Stimulated activated CD8-positive, alpha-beta memory T cell treated with anti-CD3 and anti-CD28 coated beads, Interleukin-12 subunit alpha, Interleukin-12 subunit beta, amount 100 ng/mL, for 1 hour (primary cell): Measurements from ENCODE around the gene PTCSC3.
"Not testable (repeated sequence)": the region's sequence is repeated elsewhere in the genome, so short reads cannot be mapped to it uniquely, and the experiment has no call there.

Experiments used
- DNase-seq: peaks from one replicate; pipeline ENCODE4 v3.0.0-alpha.2; 2020; ENCODE audit warnings: low read depth

The PTCSC3 gene

DNA sequence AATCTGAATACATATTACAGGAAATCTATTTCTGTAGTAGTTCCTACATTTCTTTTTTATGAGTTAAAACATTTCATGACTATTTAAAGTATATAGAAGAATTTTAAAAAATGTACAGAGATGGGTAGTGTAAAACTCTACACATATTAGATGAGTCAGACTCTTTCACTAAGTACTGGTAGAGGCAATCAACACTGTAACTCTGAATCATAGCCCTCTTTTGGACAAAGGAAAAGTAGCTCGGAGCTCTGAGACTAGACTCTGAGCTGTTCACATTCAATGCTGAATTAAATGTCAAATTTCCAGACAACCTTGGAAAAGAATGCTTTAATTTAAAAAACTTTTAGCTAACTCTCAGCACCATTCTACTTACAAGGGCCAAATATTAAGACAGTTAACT is 3.4 kb downstream of the PTCSC3 start:
- no peak for DNase-seq

DNA sequence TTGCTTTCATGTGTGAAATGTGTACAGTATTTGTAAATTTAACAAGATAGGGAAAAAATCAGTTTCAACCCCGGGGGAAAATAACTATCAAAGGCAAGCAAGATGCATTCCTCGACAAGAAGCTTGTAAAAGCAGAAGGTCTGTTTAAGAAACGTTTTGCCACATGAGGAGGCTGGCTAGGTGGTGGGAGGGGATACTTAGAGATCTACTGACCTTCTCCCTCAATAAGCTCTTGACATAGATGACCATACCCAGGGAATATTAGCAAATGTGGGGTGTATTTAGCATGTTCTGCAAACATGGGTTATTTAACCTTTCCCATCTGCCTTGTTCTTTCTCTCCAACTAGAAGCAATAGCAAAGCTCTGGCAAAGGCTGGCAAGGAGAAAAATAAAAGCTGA is 4.9 kb downstream of the PTCSC3 start:
- no peak for DNase-seq

DNA sequence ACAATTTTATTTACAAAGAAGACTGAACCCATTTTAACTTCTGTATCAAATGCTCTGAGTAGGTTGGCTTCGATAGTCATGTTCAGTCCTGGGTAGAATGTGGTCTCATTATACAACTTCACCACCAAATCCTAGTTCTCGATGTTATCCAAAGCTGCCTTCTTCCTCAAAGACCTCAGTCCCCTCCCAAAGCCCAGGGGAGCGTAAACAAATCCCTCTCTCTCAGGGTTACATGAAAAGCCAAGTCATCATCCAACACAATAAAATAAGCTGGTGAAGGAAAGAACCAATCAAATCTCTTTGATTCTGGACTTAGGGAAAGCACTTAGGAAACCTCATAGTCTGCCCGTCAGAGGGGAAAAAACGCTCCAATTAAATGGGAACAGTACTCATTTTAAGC is 9.1 kb downstream of the PTCSC3 start:
- DNase-seq, result no peak

DNA sequence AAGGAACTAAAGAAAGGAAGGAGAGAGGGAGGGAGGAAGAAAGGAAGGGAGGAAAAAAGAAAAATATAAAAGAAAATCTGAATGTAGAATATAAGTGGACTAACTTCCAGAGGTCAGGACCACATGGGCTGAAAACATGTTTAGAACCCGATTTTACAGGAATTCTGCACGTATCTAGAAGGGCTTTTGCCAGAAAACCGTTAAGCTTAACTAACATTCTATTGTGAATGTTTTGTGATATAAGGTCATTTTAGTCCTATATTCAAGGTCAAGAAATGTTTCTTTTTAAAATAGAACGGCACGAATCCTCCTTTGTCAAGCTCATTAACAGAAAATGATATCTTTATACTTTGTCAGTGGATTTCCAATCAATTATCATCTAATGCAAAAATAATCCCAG is 13.1 kb downstream of the PTCSC3 start:
- no peak for DNase-seq

DNA sequence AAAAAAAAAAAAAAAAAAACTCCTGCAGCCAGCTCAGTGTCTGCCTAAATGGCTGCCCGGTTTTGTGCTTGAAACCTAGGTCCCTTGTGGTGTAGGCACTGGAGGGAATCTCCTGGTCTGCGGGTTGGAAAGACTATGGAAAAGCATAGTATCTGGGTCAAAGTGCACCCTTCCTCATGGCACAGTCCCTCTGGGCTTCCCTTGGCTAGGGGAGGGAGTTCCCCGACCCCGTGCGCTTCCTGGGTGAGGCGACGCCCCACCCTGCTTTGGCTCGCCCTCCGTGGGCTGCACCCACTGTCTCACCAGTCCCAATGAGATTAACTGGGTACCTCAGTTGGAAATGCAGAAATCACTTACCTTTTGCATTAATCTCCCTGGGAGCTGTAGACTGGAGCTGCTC is 14.3 kb downstream of the PTCSC3 start:
- DNase-seq, result no peak

DNA sequence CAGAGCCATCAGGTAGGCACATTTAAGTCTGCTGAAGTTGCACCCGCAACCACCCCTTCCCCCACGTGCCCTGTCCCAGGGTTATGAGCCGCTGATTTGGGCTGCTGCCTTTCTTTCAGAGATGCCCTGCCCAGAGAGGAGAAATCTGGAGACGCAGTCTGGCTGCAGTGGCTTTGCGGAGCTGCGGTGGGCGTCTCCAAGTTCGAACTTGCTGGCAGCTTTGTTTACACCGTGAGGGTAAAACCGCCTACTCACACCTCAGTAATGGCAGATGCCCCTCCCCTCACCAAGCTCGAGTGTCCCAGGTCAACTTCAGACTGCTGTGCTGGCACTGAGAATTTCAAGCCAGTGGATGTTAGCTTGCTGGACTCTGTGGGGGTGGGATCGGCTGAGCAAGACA is 14.7 kb downstream of the PTCSC3 start:
- DNase-seq, result no peak

DNA sequence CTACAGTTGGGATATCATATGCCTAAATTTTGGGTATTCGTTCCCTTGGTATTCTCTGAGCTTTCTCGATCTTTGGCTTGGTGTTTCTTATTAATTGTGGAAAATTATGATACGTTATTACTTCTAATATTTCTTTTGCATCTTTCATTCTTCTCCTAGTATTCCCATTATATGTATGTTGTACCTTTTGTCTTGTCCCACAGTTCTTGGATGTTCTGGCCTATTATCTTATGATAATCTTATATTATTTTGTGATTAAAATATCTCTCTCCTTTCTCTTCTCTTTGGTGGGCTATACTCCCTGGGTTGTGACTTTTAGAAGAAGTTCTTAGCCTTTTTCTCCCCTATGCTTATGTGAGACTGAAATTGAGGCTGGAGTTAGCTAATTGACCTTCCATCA is 25.2 kb downstream of the PTCSC3 start:
- DNase-seq, result no peak

DNA sequence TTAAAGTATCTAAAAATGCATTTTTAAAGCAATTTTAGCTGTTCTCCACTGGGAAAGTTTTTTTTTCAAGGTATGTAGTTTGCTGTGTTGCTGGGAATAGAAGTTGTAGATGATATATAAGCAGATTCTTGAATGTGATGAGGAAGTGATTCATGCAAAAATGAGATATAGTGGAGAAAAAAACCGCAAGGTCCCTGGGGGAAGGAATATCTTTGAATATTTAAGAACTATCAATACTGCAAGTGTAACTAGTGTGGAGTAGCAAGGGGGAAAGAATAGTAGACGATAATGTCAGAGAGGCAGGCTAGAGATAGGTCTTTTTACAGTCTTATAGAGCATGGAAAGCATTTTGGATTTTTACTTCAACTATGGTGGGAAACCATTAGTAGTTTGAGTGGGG is 42.5 kb downstream of the PTCSC3 start:
- DNase-seq, result no peak

DNA sequence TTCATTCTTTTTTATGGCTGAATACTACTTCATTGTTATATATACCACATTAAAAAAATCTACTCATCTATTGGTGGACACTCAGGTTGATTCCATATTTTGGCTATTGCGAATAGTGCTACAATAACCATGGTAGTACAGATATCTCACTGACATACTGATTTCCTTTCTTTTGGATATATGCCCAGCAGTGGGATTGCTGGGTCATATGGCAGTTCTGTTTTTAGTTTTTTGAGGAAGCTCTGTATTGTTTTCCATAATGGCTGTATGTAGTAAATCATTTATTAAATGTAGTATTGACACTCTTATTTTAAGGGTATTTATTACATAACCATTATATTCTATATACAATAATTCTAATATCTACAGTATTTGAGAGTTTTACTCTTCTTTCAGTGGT is 43.7 kb downstream of the PTCSC3 start:
- DNase-seq, result no peak

DNA sequence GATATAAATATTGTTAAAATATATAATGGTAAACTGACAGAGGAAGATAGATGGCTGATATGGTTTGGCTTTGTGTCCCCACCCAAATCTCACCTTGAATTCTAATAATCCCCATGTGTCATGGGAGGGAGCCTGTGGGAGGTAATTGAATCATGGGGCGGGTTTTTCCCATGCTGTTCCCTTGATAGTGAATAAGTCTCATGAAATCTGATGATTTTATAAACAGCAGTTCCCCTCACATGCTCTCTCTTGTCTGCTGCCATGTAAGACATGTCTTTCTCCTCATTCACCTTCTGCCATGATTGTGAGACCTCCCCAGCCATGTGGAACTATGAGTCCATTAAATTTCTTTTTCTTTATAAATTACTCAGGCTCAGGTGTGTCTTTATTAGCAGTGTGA is 46.3 kb downstream of the PTCSC3 start:
- no peak for DNase-seq

DNA sequence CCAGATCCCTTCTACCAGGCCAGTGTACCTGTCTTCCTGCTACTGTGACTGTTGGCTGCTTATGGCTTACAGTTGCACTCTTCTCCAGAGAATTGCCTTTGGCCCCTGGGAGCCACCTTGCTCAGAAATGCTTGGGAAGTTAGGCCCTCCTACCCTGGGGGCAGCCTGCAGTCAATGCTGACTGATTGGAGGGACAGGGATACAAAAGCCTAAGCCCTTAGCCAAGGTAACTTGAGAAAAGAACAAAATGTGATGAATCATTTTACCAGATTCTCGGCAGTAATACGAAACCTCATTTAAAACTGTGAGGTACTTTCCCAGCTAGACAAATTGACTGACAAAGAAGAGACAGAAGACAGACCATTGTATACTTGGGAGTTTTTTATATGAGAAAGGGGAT is 47.3 kb downstream of the PTCSC3 start:
- no peak for DNase-seq

DNA sequence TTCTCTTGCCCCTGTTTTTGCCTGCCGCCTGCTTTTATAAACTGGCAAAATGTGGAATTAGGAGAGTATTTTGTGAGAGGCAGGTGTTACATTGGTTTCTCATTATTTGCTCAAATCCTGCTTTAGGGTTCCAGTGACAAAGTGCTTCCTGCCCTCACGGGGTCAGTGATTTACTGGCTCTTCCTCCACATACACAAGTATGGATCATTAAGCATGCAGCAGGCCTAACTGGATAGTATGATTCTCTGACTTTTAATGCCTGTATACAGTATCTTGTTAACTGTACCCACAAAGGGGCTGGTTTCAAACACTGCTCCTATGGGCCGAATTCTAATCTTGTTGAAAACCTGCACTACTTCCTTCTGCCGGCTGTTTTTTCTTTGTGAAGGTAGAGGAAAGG is 63.2 kb downstream of the PTCSC3 start:
- no peak for DNase-seq

DNA sequence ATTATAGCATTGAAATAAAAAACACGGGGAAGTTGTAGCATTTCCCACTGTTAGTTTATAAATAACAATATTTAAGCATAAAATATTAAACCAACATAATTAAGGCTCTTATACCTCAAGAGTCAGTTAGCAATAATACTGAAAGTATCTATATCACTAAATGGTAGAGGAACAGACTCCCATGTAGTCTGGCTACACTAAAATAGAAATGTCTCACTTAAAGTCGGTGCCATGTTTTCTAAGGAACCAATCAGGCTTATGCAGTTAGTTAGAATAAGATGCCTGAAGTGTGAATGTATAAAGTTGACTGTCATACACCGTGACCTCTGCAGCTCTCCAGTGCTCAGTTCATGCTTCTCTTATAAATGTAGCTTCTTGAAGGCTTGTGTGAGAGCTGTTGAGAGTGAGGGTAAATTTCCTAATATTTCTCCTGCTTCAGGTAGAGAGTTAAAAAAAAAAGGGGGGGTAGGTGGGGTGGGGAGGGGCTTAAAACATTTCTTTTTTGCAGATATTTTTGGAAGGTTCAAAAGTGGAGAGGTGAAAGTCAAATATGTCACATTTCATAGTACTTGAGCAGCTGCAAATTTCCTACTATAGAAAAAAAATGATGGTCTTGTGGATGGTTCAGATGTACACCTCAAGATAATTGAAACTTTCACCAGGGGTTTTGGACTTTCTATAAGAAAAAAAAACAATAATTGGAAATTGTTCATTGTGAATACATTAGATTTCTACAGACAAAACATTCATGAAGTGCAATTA is 64.5 kb downstream of the PTCSC3 start:
- no peak for DNase-seq

DNA sequence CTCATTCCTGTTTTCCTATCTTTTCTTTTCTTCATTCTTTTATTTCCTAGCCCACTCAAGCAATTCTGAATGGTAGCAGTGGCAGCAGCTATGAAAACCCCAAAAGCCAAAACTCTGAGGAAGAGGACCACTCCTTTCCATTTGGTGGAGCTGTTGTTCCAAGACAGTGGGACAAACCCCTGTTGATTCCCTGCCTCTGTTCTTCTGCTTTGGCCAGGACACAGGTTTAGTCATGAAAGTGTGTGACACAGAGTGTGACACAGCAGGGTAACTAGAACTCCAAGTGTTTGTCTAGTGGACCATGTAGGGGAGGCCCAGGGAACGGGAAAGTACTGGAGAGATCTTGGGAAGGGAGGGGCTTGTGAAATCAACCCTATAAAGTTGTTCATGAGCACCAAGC is 71.1 kb downstream of the PTCSC3 start:
- DNase-seq, result no peak

DNA sequence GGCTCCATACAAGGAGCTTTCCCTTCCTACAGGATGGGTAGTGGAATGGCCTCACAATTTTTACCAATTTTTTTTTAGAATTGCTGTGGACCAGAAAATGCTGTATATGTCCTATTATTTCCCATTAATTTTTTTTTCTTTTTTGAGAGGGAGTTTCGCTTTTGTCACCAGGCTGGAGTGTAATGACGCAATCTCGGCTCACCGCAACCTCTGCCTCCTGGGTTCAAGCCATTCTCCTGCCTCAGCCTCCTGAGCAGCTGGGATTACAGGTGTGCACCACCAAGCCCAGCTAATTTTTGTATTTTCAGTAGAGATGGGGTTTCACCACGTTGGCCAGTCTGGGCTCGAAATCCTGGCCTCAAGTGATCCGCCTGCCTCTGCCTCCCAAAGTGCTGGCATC is 72.3 kb downstream of the PTCSC3 start:
- not testable (repeated sequence) for DNase-seq

DNA sequence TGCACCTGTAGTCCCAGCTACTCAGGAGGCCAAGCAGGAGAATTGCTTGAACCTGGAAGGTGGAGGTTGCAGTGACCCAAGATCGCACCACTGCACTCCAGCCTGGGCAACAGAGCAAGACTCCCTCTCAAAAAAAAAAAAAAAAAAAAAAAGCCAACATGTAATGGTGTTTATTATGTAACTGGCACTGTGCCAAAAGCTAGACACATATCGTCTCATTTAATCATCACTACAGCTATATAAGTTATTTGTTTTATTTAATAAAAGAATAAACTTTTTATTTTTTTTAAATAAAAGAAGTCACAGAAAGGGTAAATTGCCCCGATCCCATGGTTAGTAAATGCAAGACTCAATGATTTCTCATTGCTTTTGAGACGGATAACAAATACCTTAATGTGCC is 76.9 kb downstream of the PTCSC3 start:
- DNase-seq, result no peak

DNA sequence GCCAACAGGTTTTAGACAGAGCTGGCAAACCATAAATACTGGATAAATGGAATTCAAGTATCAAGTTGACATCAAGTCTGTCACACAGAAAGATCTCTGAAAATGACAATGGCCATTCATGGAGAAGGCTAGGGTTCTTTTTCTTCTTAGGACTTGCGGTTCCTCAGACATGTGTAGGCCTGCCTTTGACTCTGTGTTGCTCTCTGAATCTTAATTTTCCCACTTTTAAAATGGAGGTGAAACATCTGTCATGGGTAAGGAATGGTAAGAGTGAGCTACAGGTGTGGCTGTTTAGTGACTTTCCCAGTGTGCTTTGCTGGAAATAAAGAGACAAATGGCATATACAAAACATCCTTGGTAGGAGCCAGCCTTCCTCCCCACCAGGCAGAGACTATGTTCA is 79.2 kb downstream of the PTCSC3 start:
- DNase-seq, result no peak

DNA sequence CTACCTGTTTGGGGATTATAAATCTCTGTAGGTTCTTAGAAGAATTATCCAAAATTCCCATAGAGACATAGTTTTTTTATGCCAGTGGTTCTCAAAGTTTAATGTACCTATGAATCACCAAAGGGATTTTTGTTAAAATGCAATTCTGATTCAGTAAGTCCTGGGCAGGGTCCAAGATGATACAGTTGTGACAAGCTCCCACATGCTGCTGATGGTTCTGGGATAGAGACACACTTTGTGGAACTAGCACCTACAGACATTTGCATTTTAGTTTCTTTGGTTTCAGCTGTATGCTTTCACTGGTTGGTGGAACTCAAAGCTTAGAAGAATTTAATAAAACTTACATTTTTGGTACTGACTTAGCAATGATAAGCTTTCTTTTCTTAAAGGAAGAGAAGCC is 80.4 kb downstream of the PTCSC3 start:
- no peak for DNase-seq

DNA sequence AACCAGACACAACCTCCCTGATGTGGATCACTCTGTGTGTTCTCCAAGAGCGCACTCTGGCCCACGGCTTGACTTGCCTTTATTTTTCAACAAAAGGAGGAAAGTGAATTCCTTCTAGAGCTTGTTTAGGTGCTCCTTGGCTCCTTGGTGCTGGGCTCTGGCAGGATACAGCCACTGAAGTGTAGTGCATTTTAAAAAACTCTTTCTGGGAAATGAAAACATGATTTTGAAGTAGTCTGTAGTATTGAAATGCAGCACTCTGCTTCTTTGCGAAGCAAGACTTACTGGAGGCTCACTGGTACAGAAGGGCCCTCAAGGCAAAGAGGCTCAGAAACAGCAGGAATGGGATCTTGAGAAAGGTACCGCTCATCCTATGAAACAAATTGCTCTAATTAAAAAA is 81.6 kb downstream of the PTCSC3 start:
- no peak for DNase-seq

DNA sequence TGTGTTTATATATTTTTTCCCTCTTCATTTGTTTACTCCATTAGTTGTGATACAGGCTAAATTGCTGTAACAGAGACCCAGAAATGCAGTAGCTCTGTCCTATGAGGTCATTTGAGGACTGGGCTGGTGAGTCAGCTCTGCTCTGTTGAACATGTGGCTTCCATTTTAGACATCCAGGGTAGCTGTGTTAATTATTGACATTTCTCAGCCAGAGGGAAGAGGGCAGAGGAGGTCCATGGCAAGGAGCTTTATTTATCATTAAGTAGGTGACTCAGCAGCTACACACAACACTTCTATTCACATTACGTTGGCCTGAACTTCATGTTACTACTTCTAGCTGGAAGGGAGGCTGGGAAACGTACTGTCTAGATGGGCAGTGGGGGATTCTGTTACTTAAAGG is 85.4 kb downstream of the PTCSC3 start:
- DNase-seq, result no peak

DNA sequence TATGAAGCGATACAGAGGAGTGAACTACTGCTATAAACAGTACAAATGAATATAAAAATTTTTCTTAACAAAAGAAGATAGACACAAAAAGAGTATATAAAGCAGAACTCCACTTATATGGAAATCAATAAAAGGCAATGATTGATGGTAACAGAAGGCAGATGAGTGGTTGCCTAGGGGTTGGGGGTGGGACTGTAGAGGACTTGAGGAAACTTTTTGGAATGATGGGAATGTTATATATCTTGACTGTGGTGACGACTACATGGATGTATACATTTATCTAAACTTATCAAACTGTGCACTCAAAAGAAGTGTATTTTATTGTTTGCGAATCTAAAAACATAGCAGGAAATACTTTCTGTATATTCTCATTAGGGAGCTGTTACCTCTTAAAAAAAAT is 89.1 kb downstream of the PTCSC3 start:
- DNase-seq, result no peak

DNA sequence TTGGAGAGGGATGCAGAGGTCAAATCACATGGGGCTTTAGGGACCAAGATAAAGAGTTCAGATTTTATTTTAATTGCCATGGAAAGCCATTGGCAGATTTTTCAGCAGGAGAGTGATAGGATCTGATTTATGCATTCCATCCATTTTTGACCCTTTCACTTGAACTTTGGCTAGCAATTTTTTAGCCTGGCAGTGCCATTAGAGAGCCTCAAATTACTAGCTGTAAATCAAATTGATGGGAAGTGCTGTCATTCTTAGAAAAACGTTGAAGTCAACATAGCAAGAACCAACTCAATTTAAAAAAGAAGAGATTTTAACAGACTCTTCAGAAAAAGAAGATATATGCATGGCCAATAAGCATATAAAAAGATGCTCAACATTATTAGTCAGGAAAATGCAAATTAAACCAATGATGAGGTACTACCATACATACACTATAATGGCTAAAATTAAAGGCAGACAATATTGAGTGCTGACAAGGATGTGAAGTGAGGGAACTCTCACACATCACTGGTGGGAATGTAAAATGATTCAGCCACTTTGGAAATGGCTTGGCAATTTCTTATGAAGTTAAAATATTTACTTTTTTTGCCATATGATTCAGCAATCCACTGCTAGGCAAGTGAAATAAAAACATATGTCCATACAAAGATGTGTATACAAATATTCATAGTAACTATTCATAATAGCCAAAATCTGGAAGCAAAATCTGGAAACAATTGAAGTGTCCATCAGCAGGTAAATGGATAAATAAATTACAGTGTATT is 89.7 kb downstream of the PTCSC3 start:
- no peak for DNase-seq

DNA sequence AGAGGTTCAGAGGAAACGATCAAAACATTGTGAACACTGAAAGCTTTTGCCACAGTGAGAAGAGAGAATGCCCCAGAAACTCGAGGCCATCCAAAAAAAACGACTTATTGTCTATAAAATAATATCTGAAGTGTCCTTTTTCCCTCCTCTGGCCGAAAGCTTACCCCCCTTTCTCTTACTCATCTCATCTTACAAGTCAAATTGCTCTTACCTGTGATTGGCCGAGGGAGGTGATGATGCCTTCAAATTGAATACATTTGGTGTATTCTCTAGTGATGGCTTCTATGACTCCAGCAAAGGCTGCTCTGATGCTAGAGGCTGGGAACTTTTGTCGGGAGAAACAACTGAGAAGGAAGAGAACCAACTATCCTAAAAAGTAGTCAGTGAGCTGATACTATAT is 90.7 kb downstream of the PTCSC3 start:
- no peak for DNase-seq
